ENCODE measurements around the gene TMEM98. TPM values are rescaled to one million over a fixed set of nuclear protein-coding genes. Genes with fewer than 3 reads are reported as not detected.

Gene TMEM98
- total and polyA plus RNA-seq, 9 of the 15 experiments (the other 6 are each of a cell fraction or from before 2014, with no cell fraction given), result 33.5 to 164 (median 84.7) TPM

DNA sequence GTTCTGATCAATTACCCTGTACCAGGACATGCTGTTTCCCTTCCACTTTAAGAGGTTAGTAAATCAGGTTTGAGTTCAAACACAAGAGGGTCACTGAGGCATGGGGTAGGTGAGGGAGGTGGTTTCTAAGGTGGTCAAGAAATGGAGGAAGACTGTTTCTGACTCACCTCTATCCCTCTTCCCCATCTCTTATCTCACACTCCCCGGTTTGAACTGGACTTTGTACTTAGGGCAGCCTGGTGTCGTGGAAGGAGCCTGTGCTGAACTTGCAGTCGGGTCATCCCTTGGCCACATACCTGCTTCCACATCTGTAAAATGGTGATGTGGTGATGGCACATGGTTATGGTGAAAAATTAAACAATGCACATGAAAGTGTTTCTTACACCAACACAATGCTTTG, 17.2 kb upstream of the TMEM98 start (continued):
- TF ChIP-seq ZNF644 (tag; IDR thresholded peaks at IDR 0.05; ENCODE audit: low read depth) (0 out of 2 replicates have a peak, but pooled peaks have one; percentile 14), HOXB6 (CRISPR knock-in tag; IDR thresholded peaks at IDR 0.05; ENCODE audit: borderline replicate concordance) (no peak), RAD21 (CRISPR knock-in tag; conservative IDR thresholded peaks at IDR 0.05 in 1 of 2, IDR thresholded peaks at IDR 0.05 in 1 of 2) (0 out of 4 replicates have a peak, but pooled peaks of 1 of the 2 experiments have one; percentile 1), ATF7 (IDR thresholded peaks at IDR 0.05) (no peak), ZNF274 (IDR thresholded peaks at IDR 0.05; ENCODE audit: borderline replicate concordance, low read depth, low read length) (no peak), CBFB (CRISPR knock-in tag; IDR thresholded peaks at IDR 0.05) (no peak), DPF2 (IDR thresholded peaks at IDR 0.05) (peak; percentile 52; the same call in 1 of the 2 replicates), SP1 (CRISPR knock-in tag; IDR thresholded peaks at IDR 0.05) (no peak), CREM (IDR thresholded peaks at IDR 0.05; ENCODE audit: low read depth) (0 out of 2 replicates have a peak, but pooled peaks have one; percentile 8)
- TF ChIP-seq, protein P1, sequence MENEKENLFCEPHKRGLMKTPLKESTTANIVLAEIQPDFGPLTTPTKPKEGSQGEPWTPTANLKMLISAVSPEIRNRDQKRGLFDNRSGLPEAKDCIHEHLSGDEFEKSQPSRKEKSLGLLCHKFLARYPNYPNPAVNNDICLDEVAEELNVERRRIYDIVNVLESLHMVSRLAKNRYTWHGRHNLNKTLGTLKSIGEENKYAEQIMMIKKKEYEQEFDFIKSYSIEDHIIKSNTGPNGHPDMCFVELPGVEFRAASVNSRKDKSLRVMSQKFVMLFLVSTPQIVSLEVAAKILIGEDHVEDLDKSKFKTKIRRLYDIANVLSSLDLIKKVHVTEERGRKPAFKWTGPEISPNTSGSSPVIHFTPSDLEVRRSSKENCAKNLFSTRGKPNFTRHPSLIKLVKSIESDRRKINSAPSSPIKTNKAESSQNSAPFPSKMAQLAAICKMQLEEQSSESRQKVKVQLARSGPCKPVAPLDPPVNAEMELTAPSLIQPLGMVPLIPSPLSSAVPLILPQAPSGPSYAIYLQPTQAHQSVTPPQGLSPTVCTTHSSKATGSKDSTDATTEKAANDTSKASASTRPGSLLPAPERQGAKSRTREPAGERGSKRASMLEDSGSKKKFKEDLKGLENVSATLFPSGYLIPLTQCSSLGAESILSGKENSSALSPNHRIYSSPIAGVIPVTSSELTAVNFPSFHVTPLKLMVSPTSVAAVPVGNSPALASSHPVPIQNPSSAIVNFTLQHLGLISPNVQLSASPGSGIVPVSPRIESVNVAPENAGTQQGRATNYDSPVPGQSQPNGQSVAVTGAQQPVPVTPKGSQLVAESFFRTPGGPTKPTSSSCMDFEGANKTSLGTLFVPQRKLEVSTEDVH (IDR thresholded peaks at IDR 0.05; ENCODE audit: low read depth, partially characterized antibody), result no peak
- TF ChIP-seq, protein P2, sequence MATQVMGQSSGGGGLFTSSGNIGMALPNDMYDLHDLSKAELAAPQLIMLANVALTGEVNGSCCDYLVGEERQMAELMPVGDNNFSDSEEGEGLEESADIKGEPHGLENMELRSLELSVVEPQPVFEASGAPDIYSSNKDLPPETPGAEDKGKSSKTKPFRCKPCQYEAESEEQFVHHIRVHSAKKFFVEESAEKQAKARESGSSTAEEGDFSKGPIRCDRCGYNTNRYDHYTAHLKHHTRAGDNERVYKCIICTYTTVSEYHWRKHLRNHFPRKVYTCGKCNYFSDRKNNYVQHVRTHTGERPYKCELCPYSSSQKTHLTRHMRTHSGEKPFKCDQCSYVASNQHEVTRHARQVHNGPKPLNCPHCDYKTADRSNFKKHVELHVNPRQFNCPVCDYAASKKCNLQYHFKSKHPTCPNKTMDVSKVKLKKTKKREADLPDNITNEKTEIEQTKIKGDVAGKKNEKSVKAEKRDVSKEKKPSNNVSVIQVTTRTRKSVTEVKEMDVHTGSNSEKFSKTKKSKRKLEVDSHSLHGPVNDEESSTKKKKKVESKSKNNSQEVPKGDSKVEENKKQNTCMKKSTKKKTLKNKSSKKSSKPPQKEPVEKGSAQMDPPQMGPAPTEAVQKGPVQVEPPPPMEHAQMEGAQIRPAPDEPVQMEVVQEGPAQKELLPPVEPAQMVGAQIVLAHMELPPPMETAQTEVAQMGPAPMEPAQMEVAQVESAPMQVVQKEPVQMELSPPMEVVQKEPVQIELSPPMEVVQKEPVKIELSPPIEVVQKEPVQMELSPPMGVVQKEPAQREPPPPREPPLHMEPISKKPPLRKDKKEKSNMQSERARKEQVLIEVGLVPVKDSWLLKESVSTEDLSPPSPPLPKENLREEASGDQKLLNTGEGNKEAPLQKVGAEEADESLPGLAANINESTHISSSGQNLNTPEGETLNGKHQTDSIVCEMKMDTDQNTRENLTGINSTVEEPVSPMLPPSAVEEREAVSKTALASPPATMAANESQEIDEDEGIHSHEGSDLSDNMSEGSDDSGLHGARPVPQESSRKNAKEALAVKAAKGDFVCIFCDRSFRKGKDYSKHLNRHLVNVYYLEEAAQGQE (IDR thresholded peaks at IDR 0.05; ENCODE audit: borderline replicate concordance), result peak; percentile 55
- TF ChIP-seq, protein P2 (CRISPR knock-in tag; IDR thresholded peaks at IDR 0.05; ENCODE audit: low read depth), result no peak
- TF ChIP-seq, protein P3, sequence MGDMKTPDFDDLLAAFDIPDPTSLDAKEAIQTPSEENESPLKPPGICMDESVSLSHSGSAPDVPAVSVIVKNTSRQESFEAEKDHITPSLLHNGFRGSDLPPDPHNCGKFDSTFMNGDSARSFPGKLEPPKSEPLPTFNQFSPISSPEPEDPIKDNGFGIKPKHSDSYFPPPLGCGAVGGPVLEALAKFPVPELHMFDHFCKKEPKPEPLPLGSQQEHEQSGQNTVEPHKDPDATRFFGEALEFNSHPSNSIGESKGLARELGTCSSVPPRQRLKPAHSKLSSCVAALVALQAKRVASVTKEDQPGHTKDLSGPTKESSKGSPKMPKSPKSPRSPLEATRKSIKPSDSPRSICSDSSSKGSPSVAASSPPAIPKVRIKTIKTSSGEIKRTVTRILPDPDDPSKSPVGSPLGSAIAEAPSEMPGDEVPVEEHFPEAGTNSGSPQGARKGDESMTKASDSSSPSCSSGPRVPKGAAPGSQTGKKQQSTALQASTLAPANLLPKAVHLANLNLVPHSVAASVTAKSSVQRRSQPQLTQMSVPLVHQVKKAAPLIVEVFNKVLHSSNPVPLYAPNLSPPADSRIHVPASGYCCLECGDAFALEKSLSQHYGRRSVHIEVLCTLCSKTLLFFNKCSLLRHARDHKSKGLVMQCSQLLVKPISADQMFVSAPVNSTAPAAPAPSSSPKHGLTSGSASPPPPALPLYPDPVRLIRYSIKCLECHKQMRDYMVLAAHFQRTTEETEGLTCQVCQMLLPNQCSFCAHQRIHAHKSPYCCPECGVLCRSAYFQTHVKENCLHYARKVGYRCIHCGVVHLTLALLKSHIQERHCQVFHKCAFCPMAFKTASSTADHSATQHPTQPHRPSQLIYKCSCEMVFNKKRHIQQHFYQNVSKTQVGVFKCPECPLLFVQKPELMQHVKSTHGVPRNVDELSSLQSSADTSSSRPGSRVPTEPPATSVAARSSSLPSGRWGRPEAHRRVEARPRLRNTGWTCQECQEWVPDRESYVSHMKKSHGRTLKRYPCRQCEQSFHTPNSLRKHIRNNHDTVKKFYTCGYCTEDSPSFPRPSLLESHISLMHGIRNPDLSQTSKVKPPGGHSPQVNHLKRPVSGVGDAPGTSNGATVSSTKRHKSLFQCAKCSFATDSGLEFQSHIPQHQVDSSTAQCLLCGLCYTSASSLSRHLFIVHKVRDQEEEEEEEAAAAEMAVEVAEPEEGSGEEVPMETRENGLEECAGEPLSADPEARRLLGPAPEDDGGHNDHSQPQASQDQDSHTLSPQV (IDR thresholded peaks at IDR 0.05), result 0 out of 2 replicates have a peak, but pooled peaks have one; percentile 26

All from K562 (cell line).